ENCODE data around the gene C1QTNF12. TPM values are rescaled to one million over a fixed set of nuclear protein-coding genes. Genes with fewer than 3 reads are reported as not detected.
A peak's percentile ranks its signal among the peaks of the same experiment; 100 is the strongest.

C1QTNF12 gene
- total and polyA plus RNA-seq, 12 donors: 0.42 to 2.3 (median 1.1) TPM; not detected in 1

DNA sequence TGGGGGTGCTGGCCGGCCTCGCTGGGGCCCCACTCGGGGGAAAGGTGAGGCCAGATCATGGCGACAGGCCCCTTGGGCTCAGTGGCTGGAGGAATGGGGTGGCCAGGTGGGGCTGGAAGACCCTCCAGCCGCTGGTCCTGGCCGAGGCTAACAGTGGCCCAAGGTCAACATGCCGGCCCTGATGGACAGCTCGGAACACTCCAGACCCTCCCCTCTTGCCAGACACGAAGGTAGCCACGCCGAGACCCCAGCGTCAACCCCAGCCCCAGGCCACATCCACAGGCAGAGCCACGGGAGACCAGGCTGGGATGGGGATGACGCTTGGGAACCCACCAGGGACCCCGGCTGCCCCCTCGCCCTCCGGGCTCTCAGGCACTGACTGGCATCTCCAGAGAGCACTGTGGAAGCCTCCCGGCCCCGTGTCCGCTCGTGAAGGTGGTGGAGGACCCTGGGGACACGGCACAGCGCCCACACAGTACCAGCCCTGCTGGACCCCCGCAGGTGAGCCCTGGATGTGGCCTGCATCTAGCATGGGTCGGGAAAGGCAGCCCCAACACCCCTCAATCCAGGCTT, 905 bp upstream of the C1QTNF12 start:
- intact Hi-C loops (cut with DNase I): loop anchor here in 3 of 10 donors (5.0 to 10.0 kb wide), 2 partner anchors 123 to 125 kb away; no protein-coding TSS in a partner anchor
- DNase-seq (no peak), ATAC-seq (peak in 1 of 8 donors; percentile 13)
- Histone ChIP-seq H3K27me3 (peaks cover 13 to 36% (median 27%) of the 10 kb centered on the region in 7 donors), H3K36me3 (peaks cover 0 to 8% (median 0%) of the 10 kb centered on the region in 9 donors), H3K4me1 (peaks cover 0 to 5% (median 0%) of the 10 kb centered on the region in 9 donors), H3K9me3 (no peaks in the 10 kb centered on the region), H3K27ac (no peak overlapping the region), H3K4me3 (no peak overlapping the region)
- TF ChIP-seq, protein P1, sequence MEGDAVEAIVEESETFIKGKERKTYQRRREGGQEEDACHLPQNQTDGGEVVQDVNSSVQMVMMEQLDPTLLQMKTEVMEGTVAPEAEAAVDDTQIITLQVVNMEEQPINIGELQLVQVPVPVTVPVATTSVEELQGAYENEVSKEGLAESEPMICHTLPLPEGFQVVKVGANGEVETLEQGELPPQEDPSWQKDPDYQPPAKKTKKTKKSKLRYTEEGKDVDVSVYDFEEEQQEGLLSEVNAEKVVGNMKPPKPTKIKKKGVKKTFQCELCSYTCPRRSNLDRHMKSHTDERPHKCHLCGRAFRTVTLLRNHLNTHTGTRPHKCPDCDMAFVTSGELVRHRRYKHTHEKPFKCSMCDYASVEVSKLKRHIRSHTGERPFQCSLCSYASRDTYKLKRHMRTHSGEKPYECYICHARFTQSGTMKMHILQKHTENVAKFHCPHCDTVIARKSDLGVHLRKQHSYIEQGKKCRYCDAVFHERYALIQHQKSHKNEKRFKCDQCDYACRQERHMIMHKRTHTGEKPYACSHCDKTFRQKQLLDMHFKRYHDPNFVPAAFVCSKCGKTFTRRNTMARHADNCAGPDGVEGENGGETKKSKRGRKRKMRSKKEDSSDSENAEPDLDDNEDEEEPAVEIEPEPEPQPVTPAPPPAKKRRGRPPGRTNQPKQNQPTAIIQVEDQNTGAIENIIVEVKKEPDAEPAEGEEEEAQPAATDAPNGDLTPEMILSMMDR (IDR thresholded peaks at IDR 0.05): no peak
- 63 to 67% methylated on average over 25 of the region's 25 CpGs for WGBS, 2 donors

DNA sequence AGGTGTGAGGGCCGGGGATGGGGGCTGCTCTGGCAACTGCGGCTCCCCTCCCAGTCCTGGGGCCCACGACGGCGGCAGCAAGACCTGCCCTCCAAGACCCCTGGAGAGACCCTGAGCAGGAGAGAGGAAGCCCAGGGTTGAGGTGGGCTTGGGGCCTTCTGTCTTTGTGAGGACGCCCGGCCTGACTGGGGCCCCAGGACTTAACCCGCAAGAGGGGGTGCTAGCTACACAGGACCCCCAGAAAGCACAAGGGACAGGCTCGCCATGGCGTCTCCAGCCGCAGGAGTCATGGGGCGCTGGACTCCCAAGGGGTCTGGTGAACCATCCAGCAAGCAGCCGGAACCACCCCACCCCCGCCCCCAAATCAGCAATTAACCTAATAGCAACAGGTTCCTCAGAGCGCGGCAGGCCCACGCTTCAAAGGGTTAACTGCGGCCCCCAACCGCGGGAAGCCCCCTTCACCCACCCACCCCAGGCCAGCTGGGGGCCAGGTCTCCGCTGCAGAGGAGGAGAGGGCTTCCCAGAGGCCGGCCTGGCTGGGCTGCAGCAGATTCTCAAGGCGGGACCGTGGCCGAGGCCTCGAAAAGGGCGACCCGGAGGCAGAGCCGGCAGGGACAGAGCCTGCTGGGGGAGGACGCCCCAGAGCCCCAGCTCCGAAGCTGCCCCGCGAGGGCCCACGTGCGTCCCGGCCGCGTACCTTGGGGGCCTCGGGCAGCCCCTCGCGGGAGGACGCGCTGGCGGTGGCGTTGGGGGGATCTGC, 525 bp downstream of the C1QTNF12 start:
- peak overlapping the region in 1 of 10 donors; percentile 5 for H3K4me3 ChIP-seq
- H3K4me1 ChIP-seq: peaks cover 0 to 5% (median 0%) of the 10 kb centered on the region in 9 donors
- intact Hi-C loops (cut with DNase I): loop anchor here in 3 of 10 donors (5.0 to 10.0 kb wide), 2 partner anchors 121 to 124 kb away; no protein-coding TSS in a partner anchor
- no peak for ATAC-seq
- 27 to 32% methylated on average over 44 to 45 of the region's 45 CpGs for WGBS, 2 donors
- peaks cover 13 to 39% (median 35%) of the 10 kb centered on the region in 7 donors for H3K27me3 ChIP-seq
- H3K27ac ChIP-seq: no peak overlapping the region
- DNase-seq: no peak
- H3K36me3 ChIP-seq: no peaks in the 10 kb centered on the region
- H3K9me3 ChIP-seq: no peaks in the 10 kb centered on the region
- TF ChIP-seq, protein P1 (IDR thresholded peaks at IDR 0.05): no peak

DNA sequence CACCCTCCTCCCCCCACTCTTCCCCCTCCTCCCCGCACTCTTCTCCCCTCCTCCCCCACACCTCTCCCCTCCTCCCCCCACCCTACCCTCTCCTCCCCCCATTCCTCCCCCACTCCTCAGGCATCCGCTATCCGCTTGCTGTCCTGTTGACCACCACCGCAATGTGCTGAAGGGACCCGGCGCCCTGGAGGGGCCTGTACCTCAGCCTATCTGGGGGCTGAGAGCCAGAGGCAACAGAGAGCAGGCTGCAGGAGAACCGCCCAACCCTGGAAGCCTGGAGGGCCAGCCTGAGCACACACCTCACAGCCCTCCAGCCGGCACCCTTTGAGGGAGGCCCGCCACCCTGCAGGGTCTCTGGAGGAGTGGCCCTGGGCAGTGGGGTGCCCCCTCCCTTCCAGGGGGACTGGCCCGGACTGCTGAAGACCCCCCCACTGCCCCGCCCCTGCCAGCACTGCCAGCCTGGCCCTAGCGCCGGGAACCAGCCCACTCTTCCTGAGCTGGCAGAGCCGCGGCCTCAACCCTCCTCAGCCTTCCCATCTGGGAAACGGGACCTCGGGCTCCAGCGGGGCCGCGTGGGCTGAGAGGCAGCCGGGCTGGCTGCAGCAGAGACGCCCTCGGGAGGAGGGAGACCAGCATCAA, 1.2 kb downstream of the C1QTNF12 start:
- TF ChIP-seq, protein P1 (IDR thresholded peaks at IDR 0.05): no peak
- ATAC-seq (no peak), DNase-seq (no peak)
- Histone ChIP-seq H3K4me1 (peaks cover 0 to 5% (median 0%) of the 10 kb centered on the region in 9 donors), H3K36me3 (no peaks in the 10 kb centered on the region), H3K4me3 (no peak overlapping the region), H3K27me3 (peaks cover 13 to 43% (median 37%) of the 10 kb centered on the region in 7 donors), H3K9me3 (no peaks in the 10 kb centered on the region), H3K27ac (no peak overlapping the region)
- WGBS, 2 donors: 69 to 75% methylated on average over 22 to 23 of the region's 23 CpGs
- intact Hi-C loops (cut with DNase I): loop anchor here in 3 of 10 donors (5.0 to 10.0 kb wide), 2 partner anchors 120 to 123 kb away; no protein-coding TSS in a partner anchor
